ENCODE measurements around the gene NCAPG.

DNA sequence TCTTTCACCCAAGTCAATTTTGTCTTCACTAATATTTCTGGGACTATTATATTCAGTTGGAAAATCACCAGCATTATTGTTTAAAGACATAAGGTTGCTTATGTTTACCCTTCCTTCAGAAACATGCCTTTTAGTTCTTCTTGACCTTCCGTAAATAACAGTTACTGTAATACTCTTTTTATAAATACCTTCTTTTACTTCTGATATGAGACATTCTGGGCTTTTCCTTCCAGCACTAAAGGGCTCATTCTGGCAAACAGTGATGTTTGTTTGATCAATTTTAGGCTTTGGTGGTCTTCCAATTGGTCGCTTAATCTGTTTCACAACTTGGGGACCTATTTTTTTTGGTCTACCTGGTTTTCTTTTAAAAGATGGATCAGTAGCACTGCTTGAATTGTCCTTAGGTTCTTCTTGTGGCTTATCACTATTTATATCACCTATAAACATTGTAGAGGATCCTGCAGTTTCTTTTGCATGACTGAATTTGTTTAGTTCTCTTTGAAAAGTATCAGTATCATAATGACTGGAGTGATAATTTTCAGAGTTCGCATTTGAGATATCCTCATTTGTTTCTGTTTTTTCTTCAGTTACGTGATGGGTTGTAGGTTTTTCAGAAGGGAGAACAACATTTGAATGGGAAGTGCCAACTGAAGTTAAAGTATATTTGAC lies 64.8 kb downstream of the NCAPG start:
- no peak for TF ChIP-seq EZH2 (IDR thresholded peaks at IDR 0.05)
- TF ChIP-seq POLR2AphosphoS5 (IDR thresholded peaks at IDR 0.05; ENCODE audit: borderline replicate concordance, low read depth, low read length), result no peak
- no peak for TF ChIP-seq FOXP2 (optimal IDR thresholded peaks at IDR 0.05; ENCODE audit: control extremely low read depth, extremely low read length, insufficient read depth)

Measured in SK-N-MC (cell line).